WTC11 (cell line): ENCODE data around the gene ADAM8. TPM values are rescaled to one million over a fixed set of nuclear protein-coding genes. Genes with fewer than 3 reads are reported as not detected.

ENCODE experiments used
- ATAC-seq: fragments of 200-7000 bp; cut with Tn5 transposase; 2 replicates; pipeline ENCODE4 v1.10.0; 2021; ENCODE audit warnings: mild to moderate bottlenecking, moderate library complexity
- CTCF ChIA-PET: fragments of 300-600 bp; sonication (Branson Sonifier 250); formaldehyde crosslinking; loops from one replicate; lab custom pipeline; 2021; ENCODE audit warnings: antibody characterized with exemption; lab: Charles Lee
- POLR2A ChIA-PET: fragments of 350-600 bp; sonication (Branson Sonifier 250); formaldehyde crosslinking; loops from one replicate; lab custom pipeline; 2021; ENCODE audit warnings: antibody characterized with exemption; lab: Charles Lee
- DNase-seq: peaks from one replicate; pipeline ENCODE4 v3.0.0; 2021; ENCODE audit warnings: low spot score
- H3K27ac Mint-ChIP-seq: 2 replicates; pipeline ENCODE4 v1.8.0; 2021; ENCODE audit warnings: mixed read lengths
- H3K27me3 Mint-ChIP-seq: 2 replicates; pipeline ENCODE4 v1.8.0; 2021; ENCODE audit warnings: low read depth, mild to moderate bottlenecking, moderate library complexity, mixed read lengths
- H3K36me3 Mint-ChIP-seq: 2 replicates; pipeline ENCODE4 v1.8.0; 2021; ENCODE audit warnings: mixed read lengths
- H3K4me1 Mint-ChIP-seq: 2 replicates; pipeline ENCODE4 v1.8.0; 2022; ENCODE audit warnings: mixed read lengths
- H3K4me3 Mint-ChIP-seq: 2 replicates; pipeline ENCODE4 v1.8.0; 2021; ENCODE audit warnings: mild to moderate bottlenecking, moderate library complexity, mixed read lengths
- H3K9me3 Mint-ChIP-seq: 2 replicates; pipeline ENCODE4 v1.8.0; 2021; ENCODE audit warnings: mixed read lengths
- CREM ChIP-seq: sonication (generic); formaldehyde crosslinking; IDR thresholded peaks from 2 replicates; pipeline ENCODE4 v1.8.1; 2022; ENCODE audit warnings: mild to moderate bottlenecking, missing genetic modification reagents, moderate library complexity
- ELF4 ChIP-seq: sonication (generic); formaldehyde crosslinking; IDR thresholded peaks from 2 replicates; pipeline ENCODE4 v1.8.1; 2022; ENCODE audit warnings: low read depth, mild to moderate bottlenecking, moderate library complexity, missing genetic modification reagents
- FOXJ3 ChIP-seq: sonication (generic); formaldehyde crosslinking; IDR thresholded peaks from 2 replicates; pipeline ENCODE4 v1.9.0; 2021; ENCODE audit warnings: missing genetic modification reagents, mild to moderate bottlenecking, borderline replicate concordance
- FOXP1 ChIP-seq: sonication (generic); formaldehyde crosslinking; IDR thresholded peaks from 2 replicates; pipeline ENCODE4 v1.8.0; 2022; ENCODE audit warnings: missing genetic modification reagents, mild to moderate bottlenecking, moderate library complexity, borderline replicate concordance
- GTF2I ChIP-seq: fragments of 250-450 bp; sonication (Bioruptor Pico); conservative IDR thresholded peaks from 2 replicates; pipeline ENCODE4 v1.4.0; 2021; ENCODE audit warnings: mild to moderate bottlenecking
- NFATC4 ChIP-seq: fragments of 250-450 bp; sonication (Bioruptor Pico); IDR thresholded peaks from 2 replicates; pipeline ENCODE4 v1.9.0; 2021; ENCODE audit warnings: mild to moderate bottlenecking
- TEAD1 ChIP-seq: sonication (generic); formaldehyde crosslinking; IDR thresholded peaks from 2 replicates; pipeline ENCODE4 v1.8.0; 2022; ENCODE audit warnings: mild to moderate bottlenecking, missing genetic modification reagents
- ZNF121 ChIP-seq: sonication (generic); formaldehyde crosslinking; IDR thresholded peaks from 2 replicates; pipeline ENCODE4 v1.8.0; 2023; ENCODE audit warnings: missing genetic modification reagents
- ZNF263 ChIP-seq: sonication (generic); formaldehyde crosslinking; IDR thresholded peaks from 2 replicates; pipeline ENCODE4 v1.8.1; 2022; ENCODE audit warnings: low read depth, mild to moderate bottlenecking, moderate library complexity, missing genetic modification reagents
- total RNA-seq: library from RNA; stranded (reverse); gene quantifications from 3 replicates; pipeline ENCODE4 v1.2.3, GENCODE V29; 2021
- TF ChIP-seq, protein P1 (sequence below): fragments of 200-600 bp; IDR thresholded peaks from 2 replicates; pipeline ENCODE4 v1.8.0; 2022; ENCODE audit warnings: antibody characterized with exemption
- TF ChIP-seq, protein P2 (sequence below): fragments of 250-450 bp; sonication (Bioruptor Pico); IDR thresholded peaks from 2 replicates; pipeline ENCODE4 v1.9.0; 2021; ENCODE audit warnings: moderate library complexity, mild to moderate bottlenecking, inconsistent platforms, borderline replicate concordance
- TF ChIP-seq, protein P3 (sequence below): sonication (generic); formaldehyde crosslinking; IDR thresholded peaks from 2 replicates; pipeline ENCODE4 v1.8.0; 2022; ENCODE audit warnings: mild to moderate bottlenecking, missing genetic modification reagents
- TF ChIP-seq, protein P4 (sequence below): sonication (generic); formaldehyde crosslinking; conservative IDR thresholded peaks from 2 replicates; pipeline ENCODE4 v1.8.1; 2022; ENCODE audit warnings: mild to moderate bottlenecking, missing genetic modification reagents
- TF ChIP-seq, protein P5 (sequence below): sonication (generic); formaldehyde crosslinking; IDR thresholded peaks from 2 replicates; pipeline ENCODE4 v1.8.0; 2022; ENCODE audit warnings: mild to moderate bottlenecking, missing genetic modification reagents
- TF ChIP-seq, protein P6 (sequence below): sonication (generic); formaldehyde crosslinking; IDR thresholded peaks from 2 replicates; pipeline ENCODE4 v1.8.0; 2022; ENCODE audit warnings: missing genetic modification reagents
- TF ChIP-seq, protein P7 (sequence below): sonication (generic); formaldehyde crosslinking; IDR thresholded peaks from 2 replicates; pipeline ENCODE4 v1.8.1; 2023; ENCODE audit warnings: mild to moderate bottlenecking, missing genetic modification reagents, moderate library complexity

The ADAM8 gene
- total RNA-seq, 1 experiment from 2014 or later = 7.2 TPM

DNA sequence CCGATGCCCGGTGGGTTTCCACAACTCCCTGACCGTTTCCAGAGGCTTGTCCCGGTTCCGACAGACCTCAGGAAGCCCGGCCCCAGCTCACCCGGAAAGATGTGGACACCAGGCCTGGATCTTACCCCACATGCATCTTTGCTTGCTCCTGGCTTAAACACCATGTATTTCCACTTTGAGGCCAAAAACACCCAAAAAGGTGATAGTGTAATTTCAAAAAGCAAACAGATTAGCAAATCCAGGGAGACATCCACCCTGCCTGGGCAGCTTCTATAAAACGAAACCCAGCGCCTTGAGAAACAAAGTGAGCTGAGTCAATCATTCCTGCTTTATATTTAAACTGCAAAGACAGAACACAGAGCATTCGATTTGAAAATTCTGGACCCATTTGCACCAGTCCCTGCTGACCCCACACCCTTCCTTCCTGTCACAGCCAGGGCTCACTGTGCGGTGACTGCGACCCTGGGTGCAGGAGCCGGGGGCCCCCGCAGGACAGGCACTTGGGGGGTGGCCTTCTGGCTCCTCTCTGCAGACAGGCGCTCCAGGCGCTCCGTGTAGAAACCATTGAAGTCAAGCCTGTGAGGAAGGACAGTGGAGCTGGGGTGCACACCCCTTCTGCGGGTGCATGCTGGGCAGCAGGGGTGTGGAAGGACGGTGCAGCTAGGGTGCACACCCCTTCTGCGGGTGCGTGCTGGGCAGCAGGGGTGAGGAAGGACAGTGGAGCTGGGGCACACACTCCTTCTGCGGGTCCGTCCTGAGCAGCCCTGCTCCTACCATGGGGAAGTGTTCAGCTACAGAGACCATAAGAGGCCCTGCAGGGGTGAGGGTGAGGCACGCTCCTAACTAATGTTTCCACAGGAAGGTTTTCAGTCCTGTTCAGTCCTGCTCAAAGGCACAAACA is 2.9 kb upstream of the ADAM8 start (continued):
- TF ChIP-seq TEAD1 (CRISPR knock-in tag) = no peak
- TF ChIP-seq ZNF121 (CRISPR knock-in tag) = no peak
- TF ChIP-seq, protein P1, sequence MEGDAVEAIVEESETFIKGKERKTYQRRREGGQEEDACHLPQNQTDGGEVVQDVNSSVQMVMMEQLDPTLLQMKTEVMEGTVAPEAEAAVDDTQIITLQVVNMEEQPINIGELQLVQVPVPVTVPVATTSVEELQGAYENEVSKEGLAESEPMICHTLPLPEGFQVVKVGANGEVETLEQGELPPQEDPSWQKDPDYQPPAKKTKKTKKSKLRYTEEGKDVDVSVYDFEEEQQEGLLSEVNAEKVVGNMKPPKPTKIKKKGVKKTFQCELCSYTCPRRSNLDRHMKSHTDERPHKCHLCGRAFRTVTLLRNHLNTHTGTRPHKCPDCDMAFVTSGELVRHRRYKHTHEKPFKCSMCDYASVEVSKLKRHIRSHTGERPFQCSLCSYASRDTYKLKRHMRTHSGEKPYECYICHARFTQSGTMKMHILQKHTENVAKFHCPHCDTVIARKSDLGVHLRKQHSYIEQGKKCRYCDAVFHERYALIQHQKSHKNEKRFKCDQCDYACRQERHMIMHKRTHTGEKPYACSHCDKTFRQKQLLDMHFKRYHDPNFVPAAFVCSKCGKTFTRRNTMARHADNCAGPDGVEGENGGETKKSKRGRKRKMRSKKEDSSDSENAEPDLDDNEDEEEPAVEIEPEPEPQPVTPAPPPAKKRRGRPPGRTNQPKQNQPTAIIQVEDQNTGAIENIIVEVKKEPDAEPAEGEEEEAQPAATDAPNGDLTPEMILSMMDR = no peak
- TF ChIP-seq, protein P2, sequence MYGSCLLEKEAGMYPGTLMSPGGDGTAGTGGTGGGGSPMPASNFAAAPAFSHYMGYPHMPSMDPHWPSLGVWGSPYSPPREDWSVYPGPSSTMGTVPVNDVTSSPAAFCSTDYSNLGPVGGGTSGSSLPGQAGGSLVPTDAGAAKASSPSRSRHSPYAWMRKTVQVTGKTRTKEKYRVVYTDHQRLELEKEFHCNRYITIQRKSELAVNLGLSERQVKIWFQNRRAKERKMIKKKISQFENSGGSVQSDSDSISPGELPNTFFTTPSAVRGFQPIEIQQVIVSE (CRISPR knock-in tag) = no peak

DNA sequence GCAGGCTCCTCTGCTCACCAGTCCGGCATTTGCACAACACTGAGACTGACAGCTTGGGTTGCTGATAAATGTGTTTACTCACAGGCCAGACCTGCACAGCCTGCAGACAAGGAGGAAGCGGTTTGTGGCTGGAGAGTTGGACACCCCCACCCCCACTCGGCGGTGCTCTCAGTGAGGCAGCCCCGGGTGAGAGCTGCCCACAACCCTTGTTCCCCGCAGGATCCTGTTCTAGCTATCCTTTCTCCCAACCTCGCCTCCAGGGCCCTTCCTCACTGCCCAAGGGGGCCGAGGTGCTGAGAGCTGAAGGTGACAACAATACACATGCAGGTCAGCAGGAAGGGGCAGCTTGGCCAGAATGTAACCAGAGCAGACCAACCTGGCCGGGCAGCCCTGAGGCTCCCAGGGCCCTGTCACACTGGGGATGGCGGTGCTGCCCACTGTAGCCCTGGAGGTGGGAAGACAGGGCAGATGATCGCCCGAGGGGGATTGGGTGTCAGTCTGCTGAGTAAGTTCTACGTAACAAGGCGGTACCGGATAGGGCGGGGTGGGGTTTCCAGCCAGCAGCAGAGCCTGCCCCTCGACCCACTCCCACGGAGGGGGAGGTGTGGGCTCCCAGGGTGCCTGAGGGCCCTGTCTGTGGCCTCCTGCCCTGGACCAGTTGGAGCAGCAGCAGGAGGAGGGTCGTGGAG is 2.1 kb upstream of the ADAM8 start:
- no peak overlapping the region for H3K4me3 Mint-ChIP-seq
- H3K4me1 Mint-ChIP-seq = peaks cover 6% of the 10 kb centered on the region; the same call in 1 of the 2 replicates
- POLR2A ChIA-PET = interaction anchor here (0.6 kb wide), 1 partner anchor 72 kb away, joined by 3 read pairs; no protein-coding TSS in a partner anchor

More for the DNA sequence above, 2.1 kb upstream of the ADAM8 start:
- no peak for DNase-seq
- CTCF ChIA-PET = interaction anchor here (2.0 to 2.8 kb wide), 4 partner anchors 12 to 32 kb away, joined by 5 to 11 read pairs (median 9); no protein-coding TSS in a partner anchor
- ATAC-seq = no peak
- peaks cover 4% of the 10 kb centered on the region for H3K36me3 Mint-ChIP-seq
- H3K27me3 Mint-ChIP-seq = no peaks in the 10 kb centered on the region
- TF ChIP-seq FOXP1 (no peak), ZNF263 (CRISPR knock-in tag) (no peak), FOXJ3 (CRISPR knock-in tag) (no peak), NFATC4 (CRISPR knock-in tag) (no peak), ELF4 (CRISPR knock-in tag) (no peak), GTF2I (CRISPR knock-in tag) (no peak), CREM (CRISPR knock-in tag) (no peak)
- TF ChIP-seq, protein P3, sequence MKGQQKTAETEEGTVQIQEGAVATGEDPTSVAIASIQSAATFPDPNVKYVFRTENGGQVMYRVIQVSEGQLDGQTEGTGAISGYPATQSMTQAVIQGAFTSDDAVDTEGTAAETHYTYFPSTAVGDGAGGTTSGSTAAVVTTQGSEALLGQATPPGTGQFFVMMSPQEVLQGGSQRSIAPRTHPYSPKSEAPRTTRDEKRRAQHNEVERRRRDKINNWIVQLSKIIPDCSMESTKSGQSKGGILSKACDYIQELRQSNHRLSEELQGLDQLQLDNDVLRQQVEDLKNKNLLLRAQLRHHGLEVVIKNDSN (CRISPR knock-in tag) = no peak
- TF ChIP-seq, protein P1 = no peak
- TF ChIP-seq, protein P4, sequence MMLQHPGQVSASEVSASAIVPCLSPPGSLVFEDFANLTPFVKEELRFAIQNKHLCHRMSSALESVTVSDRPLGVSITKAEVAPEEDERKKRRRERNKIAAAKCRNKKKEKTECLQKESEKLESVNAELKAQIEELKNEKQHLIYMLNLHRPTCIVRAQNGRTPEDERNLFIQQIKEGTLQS (CRISPR knock-in tag) = no peak
- TF ChIP-seq, protein P5, sequence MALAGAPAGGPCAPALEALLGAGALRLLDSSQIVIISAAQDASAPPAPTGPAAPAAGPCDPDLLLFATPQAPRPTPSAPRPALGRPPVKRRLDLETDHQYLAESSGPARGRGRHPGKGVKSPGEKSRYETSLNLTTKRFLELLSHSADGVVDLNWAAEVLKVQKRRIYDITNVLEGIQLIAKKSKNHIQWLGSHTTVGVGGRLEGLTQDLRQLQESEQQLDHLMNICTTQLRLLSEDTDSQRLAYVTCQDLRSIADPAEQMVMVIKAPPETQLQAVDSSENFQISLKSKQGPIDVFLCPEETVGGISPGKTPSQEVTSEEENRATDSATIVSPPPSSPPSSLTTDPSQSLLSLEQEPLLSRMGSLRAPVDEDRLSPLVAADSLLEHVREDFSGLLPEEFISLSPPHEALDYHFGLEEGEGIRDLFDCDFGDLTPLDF (CRISPR knock-in tag) = no peak
- TF ChIP-seq, protein P6, sequence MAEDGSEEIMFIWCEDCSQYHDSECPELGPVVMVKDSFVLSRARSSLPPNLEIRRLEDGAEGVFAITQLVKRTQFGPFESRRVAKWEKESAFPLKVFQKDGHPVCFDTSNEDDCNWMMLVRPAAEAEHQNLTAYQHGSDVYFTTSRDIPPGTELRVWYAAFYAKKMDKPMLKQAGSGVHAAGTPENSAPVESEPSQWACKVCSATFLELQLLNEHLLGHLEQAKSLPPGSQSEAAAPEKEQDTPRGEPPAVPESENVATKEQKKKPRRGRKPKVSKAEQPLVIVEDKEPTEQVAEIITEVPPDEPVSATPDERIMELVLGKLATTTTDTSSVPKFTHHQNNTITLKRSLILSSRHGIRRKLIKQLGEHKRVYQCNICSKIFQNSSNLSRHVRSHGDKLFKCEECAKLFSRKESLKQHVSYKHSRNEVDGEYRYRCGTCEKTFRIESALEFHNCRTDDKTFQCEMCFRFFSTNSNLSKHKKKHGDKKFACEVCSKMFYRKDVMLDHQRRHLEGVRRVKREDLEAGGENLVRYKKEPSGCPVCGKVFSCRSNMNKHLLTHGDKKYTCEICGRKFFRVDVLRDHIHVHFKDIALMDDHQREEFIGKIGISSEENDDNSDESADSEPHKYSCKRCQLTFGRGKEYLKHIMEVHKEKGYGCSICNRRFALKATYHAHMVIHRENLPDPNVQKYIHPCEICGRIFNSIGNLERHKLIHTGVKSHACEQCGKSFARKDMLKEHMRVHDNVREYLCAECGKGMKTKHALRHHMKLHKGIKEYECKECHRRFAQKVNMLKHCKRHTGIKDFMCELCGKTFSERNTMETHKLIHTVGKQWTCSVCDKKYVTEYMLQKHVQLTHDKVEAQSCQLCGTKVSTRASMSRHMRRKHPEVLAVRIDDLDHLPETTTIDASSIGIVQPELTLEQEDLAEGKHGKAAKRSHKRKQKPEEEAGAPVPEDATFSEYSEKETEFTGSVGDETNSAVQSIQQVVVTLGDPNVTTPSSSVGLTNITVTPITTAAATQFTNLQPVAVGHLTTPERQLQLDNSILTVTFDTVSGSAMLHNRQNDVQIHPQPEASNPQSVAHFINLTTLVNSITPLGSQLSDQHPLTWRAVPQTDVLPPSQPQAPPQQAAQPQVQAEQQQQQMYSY (CRISPR knock-in tag) = no peak
- TF ChIP-seq, protein P7, sequence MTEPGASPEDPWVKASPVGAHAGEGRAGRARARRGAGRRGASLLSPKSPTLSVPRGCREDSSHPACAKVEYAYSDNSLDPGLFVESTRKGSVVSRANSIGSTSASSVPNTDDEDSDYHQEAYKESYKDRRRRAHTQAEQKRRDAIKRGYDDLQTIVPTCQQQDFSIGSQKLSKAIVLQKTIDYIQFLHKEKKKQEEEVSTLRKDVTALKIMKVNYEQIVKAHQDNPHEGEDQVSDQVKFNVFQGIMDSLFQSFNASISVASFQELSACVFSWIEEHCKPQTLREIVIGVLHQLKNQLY (CRISPR knock-in tag) = no peak
- H3K9me3 Mint-ChIP-seq = no peaks in the 10 kb centered on the region
- H3K27ac Mint-ChIP-seq = peak overlapping the region; percentile 57
